Measurements from ENCODE around the gene MAG.

The MAG gene

GRCh38 chr19:35337984-35338296 lies 46.0 kb downstream of the MAG start:
- TF ChIP-seq ZNF8 (CRISPR knock-in tag; IDR thresholded peaks at IDR 0.05) (no peak), RARB (CRISPR knock-in tag; IDR thresholded peaks at IDR 0.05) (no peak), PPARA (CRISPR knock-in tag; IDR thresholded peaks at IDR 0.05; ENCODE audit: borderline replicate concordance) (no peak), GLIS3 (CRISPR knock-in tag; IDR thresholded peaks at IDR 0.05) (no peak), TOX (CRISPR knock-in tag; IDR thresholded peaks at IDR 0.05; ENCODE audit: borderline replicate concordance) (no peak), CREB5 (CRISPR knock-in tag; IDR thresholded peaks at IDR 0.05; ENCODE audit: low read depth) (no peak), BACH2 (CRISPR knock-in tag; IDR thresholded peaks at IDR 0.05; ENCODE audit: borderline replicate concordance) (no peak), CSDC2 (CRISPR knock-in tag; IDR thresholded peaks at IDR 0.05) (no peak), CSRNP3 (CRISPR knock-in tag; IDR thresholded peaks at IDR 0.05) (no peak)
- ATAC-seq = no peak; the same call in 2 of the 3 replicates

- no peak for ATAC-seq
- no peak for TF ChIP-seq CSDC2 (CRISPR knock-in tag; IDR thresholded peaks at IDR 0.05)
- no peak for TF ChIP-seq ZNF565 (CRISPR knock-in tag; conservative IDR thresholded peaks at IDR 0.05; ENCODE audit: low read depth)
- no peak for TF ChIP-seq POU6F1 (CRISPR knock-in tag; IDR thresholded peaks at IDR 0.05; ENCODE audit: borderline replicate concordance, low read depth)
- no peak for TF ChIP-seq ZC3H10 (CRISPR knock-in tag; IDR thresholded peaks at IDR 0.05)
- TF ChIP-seq ESRRG (CRISPR knock-in tag; IDR thresholded peaks at IDR 0.05) = no peak
- TF ChIP-seq RARB (CRISPR knock-in tag; IDR thresholded peaks at IDR 0.05) = no peak
- TF ChIP-seq TSHZ2 (CRISPR knock-in tag; IDR thresholded peaks at IDR 0.05) = no peak
- no peak for TF ChIP-seq TCF4 (CRISPR knock-in tag; IDR thresholded peaks at IDR 0.05; ENCODE audit: borderline replicate concordance)
- no peak for TF ChIP-seq ISL1 (CRISPR knock-in tag; IDR thresholded peaks at IDR 0.05)
- no peak for TF ChIP-seq TOX (CRISPR knock-in tag; IDR thresholded peaks at IDR 0.05; ENCODE audit: borderline replicate concordance)
- no peak for TF ChIP-seq ZNF70 (CRISPR knock-in tag; IDR thresholded peaks at IDR 0.05)
- no peak for TF ChIP-seq ARNTL (CRISPR knock-in tag; IDR thresholded peaks at IDR 0.05; ENCODE audit: borderline replicate concordance, low read depth)
- no peak for TF ChIP-seq CSRNP3 (CRISPR knock-in tag; IDR thresholded peaks at IDR 0.05)
These were observed 48.5 kb downstream of the MAG start for GRCh38 chr19:35340431-35340830.

GRCh38 chr19:35341006-35341405 lies 49.0 kb downstream of the MAG start:
- no peak for ATAC-seq
- TF ChIP-seq TSHZ2 (CRISPR knock-in tag; IDR thresholded peaks at IDR 0.05) = no peak
- no peak for TF ChIP-seq ARNTL (CRISPR knock-in tag; IDR thresholded peaks at IDR 0.05; ENCODE audit: borderline replicate concordance, low read depth)
- no peak for TF ChIP-seq SNAI2 (CRISPR knock-in tag; IDR thresholded peaks at IDR 0.05)
- TF ChIP-seq CREB5 (CRISPR knock-in tag; IDR thresholded peaks at IDR 0.05; ENCODE audit: low read depth) = no peak
- TF ChIP-seq BACH2 (CRISPR knock-in tag; IDR thresholded peaks at IDR 0.05; ENCODE audit: borderline replicate concordance) = no peak
- no peak for TF ChIP-seq ZC3H10 (CRISPR knock-in tag; IDR thresholded peaks at IDR 0.05)
- TF ChIP-seq ESRRG (CRISPR knock-in tag; IDR thresholded peaks at IDR 0.05) = no peak
- TF ChIP-seq GLIS3 (CRISPR knock-in tag; IDR thresholded peaks at IDR 0.05) = no peak
- TF ChIP-seq POU6F1 (CRISPR knock-in tag; IDR thresholded peaks at IDR 0.05; ENCODE audit: borderline replicate concordance, low read depth) = no peak
- TF ChIP-seq OSR1 (CRISPR knock-in tag; IDR thresholded peaks at IDR 0.05) = no peak
- no peak for TF ChIP-seq ISL1 (CRISPR knock-in tag; IDR thresholded peaks at IDR 0.05)
- no peak for TF ChIP-seq ZFP30 (CRISPR knock-in tag; IDR thresholded peaks at IDR 0.05)
- TF ChIP-seq PPARA (CRISPR knock-in tag; IDR thresholded peaks at IDR 0.05; ENCODE audit: borderline replicate concordance) = no peak
- TF ChIP-seq ZNF70 (CRISPR knock-in tag; IDR thresholded peaks at IDR 0.05) = no peak
- TF ChIP-seq ZFP3 (CRISPR knock-in tag; IDR thresholded peaks at IDR 0.05) = no peak
- TF ChIP-seq ZNF565 (CRISPR knock-in tag; conservative IDR thresholded peaks at IDR 0.05; ENCODE audit: low read depth) = no peak
- no peak for TF ChIP-seq ZNF8 (CRISPR knock-in tag; IDR thresholded peaks at IDR 0.05)

Data from SK-N-SH treated with all-trans-retinoic acid at 6 μM for 48 hours (cell line).